T1000 (cell line): Measurements from ENCODE around the gene CD164.

Experiments used
- DNase-seq: peaks from one replicate; lab custom pipeline; 2025; ENCODE audit warnings: mixed read lengths; lab: John Stamatoyannopoulos, UW

CD164 gene

DNA sequence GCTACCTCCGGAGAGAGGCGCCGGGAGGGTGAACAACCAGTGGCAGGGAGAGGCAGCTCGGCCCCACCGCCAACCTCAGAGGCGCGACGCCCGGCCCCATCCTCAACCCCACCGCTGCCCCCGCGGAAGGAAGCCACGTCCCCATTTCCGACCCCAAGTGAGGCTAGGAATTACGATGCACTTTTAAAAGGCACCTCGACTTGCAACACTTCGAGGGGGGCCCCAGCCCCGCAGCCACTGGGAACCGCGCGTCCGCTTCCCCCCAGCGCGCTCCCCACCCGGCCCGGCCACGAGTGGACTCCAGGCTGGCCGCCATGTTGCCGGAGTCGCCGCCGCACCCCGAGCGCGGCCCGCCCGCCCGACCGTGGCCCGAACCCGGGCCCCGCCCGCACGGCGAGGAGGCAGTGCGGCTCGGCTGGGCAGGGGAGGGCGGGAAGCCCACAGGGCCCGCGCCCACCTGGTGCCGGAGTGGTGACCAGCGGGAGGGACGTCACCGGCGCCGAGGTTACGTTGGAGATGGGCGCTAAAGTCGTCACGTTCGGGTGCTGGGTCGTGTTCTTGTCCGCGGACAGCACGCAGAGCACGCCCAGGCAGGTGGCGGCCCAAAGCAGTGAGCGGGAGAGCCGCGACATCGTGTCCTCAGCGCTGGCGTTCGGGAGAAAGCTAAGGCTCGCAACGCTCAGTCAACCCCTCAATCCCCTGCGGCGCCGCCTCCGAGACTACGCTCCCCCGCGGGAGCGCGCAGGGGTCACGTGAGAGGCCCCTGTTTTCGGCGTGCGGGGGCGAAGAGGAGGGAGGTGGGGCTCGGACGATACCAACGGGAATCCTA, at the start of gene CD164:
Gene CD164, minus strand, starts transcription at position 721 of the 829 bp plus-strand sequence. Its CDS starts 89 bp downstream, at position 632.
- peak; percentile 89 for DNase-seq

DNA sequence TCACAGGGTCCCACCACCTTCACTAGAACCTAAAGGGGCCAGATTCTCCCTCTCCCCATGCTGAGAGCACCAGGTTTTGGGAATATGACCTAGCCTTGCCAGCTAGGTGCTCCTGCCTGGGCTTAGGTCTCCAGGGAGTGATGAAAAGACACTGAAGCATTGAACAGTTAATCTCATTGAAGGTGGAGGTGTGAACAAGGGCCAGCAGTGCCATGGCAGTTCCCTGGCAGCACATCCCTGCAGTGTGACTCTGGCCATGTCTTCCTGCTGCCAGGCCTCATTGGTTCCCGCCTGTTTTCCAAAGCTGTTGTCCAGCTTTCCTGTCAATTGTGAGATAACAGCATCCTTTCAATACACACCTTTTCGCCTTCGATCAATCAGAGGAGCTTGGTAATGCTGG, 47.2 kb upstream of the CD164 start:
- no peak for DNase-seq

DNA sequence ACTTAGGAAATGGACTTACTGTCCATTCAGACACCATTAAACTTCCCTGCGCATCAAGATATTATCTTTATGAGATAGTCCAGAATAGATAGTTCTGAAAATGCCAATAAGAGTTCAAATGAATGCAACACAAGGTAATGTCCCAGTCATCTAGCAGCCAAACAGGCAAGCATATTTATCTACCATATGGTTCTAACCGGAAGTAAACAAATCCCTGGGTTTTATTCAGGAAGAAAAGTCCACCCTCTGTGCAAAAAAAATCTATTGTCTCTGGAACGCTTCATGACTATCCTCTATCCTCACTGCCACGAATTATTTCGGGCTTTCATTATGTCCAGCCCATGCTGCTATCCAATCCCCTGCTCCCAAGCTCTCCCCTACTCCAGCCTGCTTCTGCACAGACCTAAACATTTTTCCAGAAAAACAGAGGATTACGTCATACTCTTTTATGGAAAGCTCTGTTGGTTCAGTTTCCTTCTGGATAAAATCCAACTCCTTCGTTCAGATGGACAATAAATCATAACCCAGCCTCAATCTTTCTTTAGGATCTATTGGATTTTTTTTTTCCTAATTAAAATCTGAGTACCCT, 46.7 kb upstream of the CD164 start:
- DNase-seq, result no peak

DNA sequence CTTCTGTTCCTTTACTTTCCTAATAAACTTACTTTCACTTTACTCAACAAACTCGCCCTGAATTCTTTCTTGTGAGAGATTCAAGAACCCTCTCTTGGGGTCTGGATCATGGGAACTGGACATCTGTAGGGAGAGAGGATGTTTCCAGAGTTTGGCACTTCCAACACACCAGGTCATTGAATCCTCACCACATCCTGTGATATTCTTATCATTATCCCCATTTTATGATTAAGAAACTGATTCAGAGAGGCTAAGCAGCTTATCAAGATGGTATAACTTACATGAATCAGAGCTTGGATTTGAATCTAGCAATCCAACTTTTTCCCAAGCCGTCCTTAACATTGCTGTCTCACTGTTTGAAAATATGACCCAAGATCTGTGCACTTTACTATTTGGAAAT, 42.7 kb upstream of the CD164 start:
- no peak for DNase-seq

DNA sequence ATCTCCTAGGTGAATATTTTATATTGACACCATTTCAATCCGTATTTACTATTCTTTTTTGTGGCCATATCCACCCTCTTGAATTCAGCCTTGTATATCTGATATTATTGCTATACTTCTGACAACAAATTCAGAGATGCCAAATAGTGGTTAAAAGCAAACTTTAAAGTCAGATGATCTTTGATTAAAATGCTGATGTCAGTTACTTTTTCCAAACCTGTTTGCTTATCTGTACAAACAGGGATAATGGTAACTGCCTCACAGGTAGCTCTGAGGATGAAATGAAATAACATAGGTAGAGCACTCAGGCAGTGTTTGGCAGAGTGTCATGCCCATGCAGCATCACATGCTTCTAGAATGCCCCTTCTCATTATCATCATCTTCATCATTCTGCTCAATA, 38.9 kb upstream of the CD164 start:
- DNase-seq, result no peak

DNA sequence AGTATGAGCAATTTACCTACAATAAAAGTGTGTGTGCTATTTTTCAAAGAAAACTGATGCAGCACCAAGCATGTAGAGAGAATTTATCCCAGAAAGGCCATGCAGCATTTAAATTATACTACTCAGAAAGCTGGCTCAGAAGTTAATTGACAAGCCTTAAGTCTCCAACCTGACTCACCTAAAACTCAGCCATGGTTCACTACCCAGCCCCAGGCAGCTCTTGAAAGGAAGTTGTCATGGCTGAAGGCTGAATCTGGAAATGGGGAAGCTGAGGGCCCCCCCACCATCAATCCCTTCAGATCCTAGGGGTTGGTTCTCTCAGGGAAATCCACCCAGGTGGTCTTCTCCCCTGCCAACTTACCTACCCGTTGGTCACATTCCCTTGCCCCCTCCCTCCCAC, 38.5 kb upstream of the CD164 start:
- DNase-seq, result no peak

DNA sequence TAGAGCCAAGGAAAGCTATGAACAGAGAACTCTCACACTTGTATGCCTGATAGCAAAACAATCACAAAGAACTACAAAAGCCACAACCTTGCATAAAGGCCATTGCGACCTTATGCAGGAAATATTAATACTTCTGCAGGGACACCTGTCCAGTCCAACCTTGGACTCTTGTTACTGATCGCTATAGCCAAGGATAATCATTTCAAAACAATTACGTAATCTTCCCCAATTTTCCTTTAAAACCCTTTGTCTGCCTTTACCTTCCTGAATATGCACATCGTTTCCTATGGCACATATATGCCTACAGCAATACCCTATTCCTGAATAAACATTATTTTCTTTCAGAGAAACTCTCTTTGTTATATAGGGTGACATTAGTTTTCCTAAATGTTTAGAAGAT, 35.4 kb upstream of the CD164 start:
- no peak for DNase-seq

DNA sequence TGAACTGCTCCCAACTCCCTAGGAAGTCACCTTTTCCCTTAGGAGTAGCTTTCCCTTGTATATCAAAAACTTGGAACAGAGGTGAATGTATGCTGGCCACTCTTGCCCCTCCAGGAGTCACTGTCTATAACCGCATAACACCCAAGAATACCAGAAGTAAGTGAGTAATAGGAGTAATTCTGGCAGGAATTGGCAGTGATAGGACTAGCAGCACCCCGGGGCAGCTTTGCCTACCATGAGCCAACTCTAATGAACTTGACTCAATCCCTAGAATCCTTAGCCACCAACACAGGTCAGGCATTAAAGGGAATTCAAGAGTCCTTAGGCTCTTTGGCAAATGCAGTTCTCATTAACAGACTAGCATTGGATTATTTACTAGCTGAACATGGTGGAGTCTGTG, 28.8 kb upstream of the CD164 start:
- no peak for DNase-seq

DNA sequence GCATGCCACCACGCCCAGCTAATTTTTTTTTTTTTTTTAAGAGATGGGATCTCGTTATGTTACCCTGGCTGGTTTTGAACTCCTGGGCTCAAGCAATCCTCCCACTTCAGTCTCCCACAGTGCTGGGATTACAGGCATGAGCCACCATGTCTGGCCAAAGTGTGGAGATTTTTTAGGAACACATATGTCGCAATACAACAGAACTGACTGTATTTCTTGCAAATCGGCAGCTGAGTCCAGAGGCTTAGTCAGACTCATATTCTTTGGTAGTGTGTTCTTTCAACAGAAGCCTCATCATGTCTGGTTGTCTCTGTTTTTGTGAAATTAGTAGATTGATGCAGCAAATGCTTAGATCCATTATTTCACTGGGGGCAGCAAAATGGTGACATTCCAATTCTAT, 23.9 kb upstream of the CD164 start:
- no peak for DNase-seq

DNA sequence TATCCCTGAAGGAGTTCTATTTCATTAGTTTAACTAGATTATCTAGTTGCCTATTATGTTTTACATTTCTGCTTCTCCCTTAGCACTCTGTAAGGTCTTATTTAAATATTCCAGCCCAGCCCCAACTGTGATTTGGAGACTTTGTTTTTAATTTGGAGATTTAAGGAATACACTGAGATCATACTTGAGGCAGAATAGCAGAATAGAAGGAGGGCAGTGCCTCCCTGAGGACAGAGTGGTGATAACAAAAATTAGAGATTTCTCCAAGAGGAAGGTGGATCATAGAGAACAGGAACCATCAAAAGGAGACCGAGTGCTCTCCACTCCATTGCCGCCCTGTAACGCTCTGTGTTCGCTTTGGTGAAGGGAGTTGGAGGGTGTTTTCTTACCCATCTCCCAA, 14.8 kb upstream of the CD164 start:
- no peak for DNase-seq

DNA sequence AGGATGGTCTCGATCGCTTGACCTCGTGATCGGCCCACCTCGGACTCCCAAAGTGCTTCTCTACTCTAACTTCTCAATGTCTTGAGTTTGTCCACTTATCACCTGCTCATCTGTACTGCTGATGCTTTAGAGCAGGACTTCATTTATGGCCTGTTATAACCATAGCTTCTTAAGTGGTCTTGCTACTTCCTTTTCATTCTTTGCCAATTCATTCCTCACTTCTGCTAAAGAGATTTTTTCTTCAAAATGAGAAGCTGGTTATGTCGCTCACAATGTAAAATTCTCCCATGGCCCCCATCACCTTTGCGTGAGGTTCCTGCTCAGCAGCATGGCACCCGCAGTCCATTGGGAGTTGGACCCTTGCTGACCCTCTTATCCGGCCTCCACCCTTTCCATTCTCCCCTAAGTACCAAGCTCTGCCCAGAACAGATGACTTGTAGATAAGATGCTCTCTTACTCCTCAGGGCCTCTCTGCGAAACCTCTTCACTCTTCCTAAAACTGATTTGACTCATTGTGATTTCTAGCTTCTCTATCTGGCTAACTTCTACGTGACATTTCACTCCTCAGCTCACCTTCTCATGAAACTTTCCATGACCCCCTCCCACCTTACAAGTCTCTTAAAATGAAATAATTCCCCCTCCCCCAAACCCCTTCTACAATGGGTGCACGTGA, 13.9 kb upstream of the CD164 start:
- no peak for DNase-seq

DNA sequence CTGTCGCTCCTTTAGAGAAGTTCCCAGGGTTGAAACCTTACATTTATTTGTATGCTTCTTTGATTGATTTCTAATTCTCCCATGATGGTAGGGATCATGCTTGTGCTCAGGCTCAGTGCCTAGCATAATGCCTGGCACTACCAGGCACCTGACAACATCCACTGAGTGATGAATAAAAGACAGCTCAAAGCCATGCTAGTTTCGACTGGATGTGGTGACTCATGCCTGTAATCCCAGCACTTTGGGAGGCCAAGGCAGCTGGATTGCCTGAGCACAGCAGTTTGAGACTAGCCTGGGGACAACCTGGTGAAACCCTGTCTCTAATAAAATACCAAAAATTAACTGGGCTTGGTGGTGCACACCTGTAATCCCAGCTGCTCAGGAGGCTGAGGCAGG, 11.6 kb upstream of the CD164 start:
- DNase-seq, result no peak

DNA sequence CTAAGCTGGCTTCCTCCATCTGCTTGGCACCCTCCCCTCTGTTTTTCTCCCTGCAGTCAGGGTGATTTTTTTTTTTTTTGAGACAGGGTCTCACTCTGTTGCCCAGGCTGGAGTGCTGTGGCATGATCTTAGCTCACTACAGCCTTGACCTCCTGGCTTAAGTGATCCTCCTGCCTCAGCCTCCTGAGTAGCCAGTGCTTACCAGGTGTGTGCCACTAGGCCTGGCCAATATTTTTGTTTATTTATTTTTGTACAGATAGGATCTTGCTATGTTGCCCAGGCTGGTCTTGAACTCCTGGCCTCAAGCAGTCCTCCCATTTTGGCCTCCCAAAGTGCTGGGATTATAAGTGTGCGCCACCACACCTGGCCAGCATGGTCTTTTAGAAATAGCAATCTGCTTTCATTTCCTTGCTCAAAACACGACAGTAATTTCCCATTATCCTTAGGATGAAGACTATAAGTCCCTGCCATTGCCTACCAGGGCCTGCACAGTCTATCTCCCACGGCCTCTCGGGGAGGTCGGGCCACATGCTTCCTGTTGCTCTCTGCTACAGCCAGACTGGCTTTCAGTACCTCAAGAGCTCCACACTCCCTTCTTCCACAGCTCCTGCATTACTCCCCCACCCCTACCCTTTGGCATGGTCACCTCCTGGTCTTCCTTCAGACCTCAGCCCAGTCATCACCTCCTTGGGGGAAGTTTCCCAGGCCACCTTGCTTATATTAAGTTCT, 11.1 kb upstream of the CD164 start:
- DNase-seq, result no peak

DNA sequence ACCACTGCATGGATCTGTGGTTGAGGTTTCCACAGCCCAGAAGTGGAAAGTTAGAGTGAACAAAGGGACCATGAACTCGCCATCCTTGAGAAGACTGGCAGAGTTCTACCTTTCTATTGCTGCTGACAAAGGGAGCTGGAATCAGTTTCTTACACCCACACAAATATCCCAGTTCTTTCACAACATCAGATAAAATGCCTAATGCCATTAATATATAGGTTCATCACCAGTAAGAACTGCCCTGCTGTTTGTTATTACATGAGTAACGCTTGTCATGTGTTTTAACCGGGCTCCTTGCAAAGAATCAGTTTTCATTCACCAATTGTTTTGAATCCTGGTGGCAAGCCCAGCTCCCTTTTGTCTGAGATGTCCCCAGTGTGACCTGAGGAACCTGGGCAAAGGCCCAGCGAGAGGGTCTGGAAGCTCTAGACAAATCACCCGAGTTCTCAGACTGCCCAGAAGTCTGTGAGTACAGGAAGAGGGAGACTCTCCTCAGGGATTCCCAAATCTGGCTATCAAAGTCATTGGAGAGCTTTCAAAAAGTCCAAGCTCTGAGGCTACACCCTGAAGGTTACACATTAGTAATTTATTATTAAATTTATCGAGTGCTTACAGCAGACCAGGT, 7.5 kb upstream of the CD164 start:
- DNase-seq, result no peak

DNA sequence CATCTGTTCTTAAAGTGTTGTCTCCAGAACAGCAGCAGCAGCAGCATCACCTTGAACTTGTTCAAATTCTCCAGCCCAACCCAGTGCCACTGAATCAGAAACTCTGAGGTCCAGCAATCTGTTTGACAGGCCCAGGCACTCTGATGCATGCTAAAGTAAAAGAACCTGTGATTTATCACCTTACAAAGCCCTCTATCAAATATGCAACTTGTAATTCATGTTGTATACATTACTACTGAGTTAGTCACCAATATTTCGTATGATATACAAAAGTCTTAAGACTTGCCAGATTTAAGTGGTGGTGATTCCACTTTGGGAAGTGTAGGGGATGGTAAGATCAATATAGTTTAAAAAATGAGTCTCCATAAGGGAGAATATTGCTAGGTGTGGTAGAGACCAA, 6.0 kb upstream of the CD164 start:
- DNase-seq, result no peak

DNA sequence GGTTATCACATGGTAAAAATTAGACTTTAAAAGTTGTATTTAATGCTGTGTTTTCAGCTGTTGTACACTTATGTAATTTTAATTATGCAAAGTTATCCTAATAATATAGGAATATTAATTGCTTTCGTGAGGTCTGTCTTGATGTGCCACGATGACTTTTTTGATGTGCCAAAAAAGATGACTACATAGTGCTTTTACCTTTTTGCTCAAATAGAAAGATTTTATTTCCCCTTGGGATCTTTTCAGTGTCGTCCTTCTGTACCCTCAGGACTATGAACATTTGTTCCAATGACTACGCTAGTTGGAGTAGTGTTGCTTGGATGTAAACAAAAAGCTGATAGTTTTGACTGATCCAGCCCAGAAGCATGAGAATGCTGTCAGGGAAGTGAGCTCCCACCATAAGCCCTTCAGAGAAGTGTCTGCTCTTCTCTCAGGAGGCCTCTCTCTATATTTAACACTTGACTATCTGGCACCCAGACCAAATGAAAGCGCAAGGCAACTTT, 1.2 kb upstream of the CD164 start:
- DNase-seq, result no peak

DNA sequence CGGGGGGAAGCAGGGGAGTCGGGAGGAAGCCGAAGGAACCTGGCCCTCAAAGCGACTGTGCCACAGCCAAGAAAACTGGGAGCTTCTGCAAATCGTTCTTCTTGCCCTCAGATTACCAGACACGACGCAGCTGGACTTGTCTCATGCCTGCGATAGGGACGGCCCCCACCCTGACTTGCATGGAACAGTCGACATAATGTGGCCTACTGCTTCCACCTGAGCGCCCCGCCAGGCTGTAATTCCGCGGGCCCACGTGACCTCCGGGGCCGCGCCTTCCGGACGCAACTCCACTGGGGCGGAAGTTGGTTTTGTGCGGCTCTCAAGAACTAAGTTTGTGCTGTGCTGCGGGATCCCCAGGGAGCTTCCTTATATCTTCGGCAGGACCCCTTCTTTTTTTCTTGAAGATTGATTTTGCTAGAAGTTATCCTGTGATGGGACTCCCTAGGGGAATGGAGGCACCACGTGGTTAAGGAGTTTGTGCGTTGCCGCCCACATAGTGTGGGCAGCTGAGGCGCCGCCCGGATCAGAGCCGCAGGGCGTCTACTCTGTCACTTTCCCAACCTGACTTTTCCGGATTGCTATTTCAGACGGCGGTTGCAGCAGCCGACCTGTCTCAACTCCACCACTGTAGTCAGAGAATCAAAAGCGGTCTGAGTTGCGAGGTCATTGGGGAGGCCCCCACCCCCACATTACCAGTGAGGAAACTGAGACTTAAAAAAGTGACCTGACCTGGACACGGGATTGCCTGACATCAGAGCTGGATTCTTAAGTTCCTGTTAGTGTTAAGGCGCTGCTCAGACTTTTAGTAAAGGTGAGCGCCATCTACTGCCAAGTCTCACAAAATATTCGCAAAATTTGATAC, 540 bp upstream of the CD164 start:
- peak; percentile 89 for DNase-seq

DNA sequence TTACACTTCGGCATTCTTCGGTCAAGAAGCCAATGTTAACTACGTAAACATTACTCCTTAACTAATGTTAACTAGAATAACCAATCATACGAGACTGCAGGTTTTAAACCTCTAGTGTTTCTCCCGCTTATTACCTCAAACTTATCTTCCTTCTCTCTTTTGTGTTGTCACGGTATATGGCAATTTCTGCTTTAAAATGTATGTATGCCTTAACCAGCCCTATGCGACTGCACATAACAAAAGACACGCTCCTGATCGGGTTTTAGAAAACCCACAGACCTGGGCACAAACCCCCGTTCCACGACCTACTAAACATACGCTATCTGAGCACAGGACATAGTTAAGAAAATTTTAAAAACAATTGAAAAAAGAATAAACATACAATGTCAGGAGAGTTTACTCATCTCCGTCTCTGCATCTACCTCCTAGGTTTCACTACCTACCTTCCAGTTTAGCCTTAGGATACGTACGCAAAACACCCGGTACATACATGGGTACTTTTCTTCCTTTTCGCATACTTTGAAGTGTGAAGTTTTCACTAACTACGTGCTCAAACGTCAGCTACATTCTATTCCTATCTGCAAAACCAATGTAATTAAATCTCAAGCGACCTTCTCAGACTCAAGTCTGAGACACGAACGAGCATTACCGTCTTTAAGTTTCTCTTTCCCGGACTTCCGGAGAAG, 1.1 kb downstream of the CD164 start:
- DNase-seq, result no peak

DNA sequence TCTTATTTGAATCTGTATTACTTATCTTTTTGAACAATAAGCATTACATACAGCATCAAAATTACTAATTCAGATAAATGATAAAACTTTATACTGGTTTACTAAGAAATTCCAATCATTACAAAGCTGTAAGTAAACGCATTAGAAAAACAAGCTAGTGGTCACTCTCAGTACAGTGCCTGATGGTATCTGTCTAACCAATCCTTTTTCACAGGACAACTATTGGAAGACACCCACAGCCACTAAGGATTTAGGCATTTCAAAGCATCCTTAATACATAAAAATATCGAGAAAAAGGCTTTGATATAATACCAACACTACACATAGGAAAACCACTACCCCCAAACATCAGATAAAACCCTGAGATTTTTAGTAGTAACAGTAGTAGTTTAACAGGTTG, 2.6 kb downstream of the CD164 start:
- DNase-seq, result no peak

DNA sequence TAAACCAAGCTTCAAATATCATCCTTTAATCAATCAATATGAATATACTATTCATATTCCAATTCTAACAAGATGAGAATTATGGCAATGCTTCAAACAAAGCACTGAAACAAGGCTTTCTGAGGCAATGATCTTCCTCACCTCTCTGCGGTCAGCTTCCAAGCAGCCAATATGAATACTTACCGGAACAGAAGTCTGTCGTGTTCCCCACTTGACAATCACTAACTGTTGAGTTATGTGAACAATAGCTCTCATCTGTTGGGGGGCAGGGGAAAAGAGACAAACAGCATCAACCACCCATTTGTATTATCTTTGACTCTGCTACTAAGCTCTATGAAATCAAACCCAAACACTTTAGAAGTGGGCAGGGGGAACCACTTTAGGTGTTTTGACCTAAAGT, 4.5 kb downstream of the CD164 start:
- DNase-seq, result no peak
